GM12878 (cell line): ENCODE results near the gene UNC13D. TPM values are rescaled to one million over a fixed set of nuclear protein-coding genes. Genes with fewer than 3 reads are reported as not detected.

Experiments used
- ASH2L ChIP-seq: fragments of 300-600, 200-600 bp; sonication (generic); IDR thresholded peaks from 2 replicates; pipeline ENCODE4 v1.6.1; 2017; ENCODE audit warnings: low read depth, mild to moderate bottlenecking, borderline replicate concordance
- CEBPB ChIP-seq, 2 experiments: fragments of 150-350 bp in 1 of 2; IDR thresholded peaks; 2 replicates each; pipeline ENCODE4 v1.6.1; 2012 to 2014; ENCODE audit warnings: low read depth in 2 of 2, low read length in 2 of 2, borderline replicate concordance in 1 of 2, inconsistent platforms in 1 of 2
- CHD4 ChIP-seq: fragments of 200-600 bp; sonication (generic); IDR thresholded peaks from 2 replicates; pipeline ENCODE4 v1.6.1; 2016; ENCODE audit warnings: mild to moderate bottlenecking
- ETV6 ChIP-seq, 2 experiments: fragments of 450-650 bp in 1 of 2; IDR thresholded peaks in 1 of 2; conservative IDR thresholded peaks in 1 of 2; 2 replicates each; pipeline ENCODE4 v1.6.1; 2014; ENCODE audit warnings: antibody characterized with exemption in 1 of 2, borderline replicate concordance in 1 of 2, low read depth in 1 of 2, mild to moderate bottlenecking in 1 of 2, moderate library complexity in 1 of 2
- EZH2 ChIP-seq: IDR thresholded peaks from 2 replicates; pipeline ENCODE4 v1.6.1; 2012; ENCODE audit warnings: low read depth, mild to moderate bottlenecking, control low read depth, inconsistent platforms, low read length, borderline replicate concordance; ENCODE audit not compliant: control insufficient read depth
- FOS ChIP-seq: IDR thresholded peaks from 3 replicates; pipeline ENCODE4 v1.6.1; 2011; ENCODE audit warnings: borderline replicate concordance; ENCODE audit not compliant: insufficient read length; ENCODE audit errors: extremely low read depth
- GATAD2B ChIP-seq: fragments of 450-650 bp; conservative IDR thresholded peaks from 2 replicates; pipeline ENCODE4 v1.6.1; 2017; ENCODE audit warnings: low read depth, mild to moderate bottlenecking, moderate library complexity
- HCFC1 ChIP-seq: fragments of 150-350 bp; IDR thresholded peaks from 2 replicates; pipeline ENCODE4 v1.6.1; 2014; ENCODE audit warnings: low read length
- HDAC2 ChIP-seq: fragments of 200-600 bp; sonication (generic); IDR thresholded peaks from 2 replicates; pipeline ENCODE4 v1.6.1; 2017
- HDGF ChIP-seq: fragments of 450-650 bp; IDR thresholded peaks from 2 replicates; pipeline ENCODE4 v1.6.1; 2016; ENCODE audit warnings: antibody characterized with exemption
- JUND ChIP-seq: IDR thresholded peaks from 2 replicates; pipeline ENCODE4 v1.6.1; 2012; ENCODE audit warnings: low read depth, mild to moderate bottlenecking, low read length, improper control_type of control experiment, moderate library complexity
- NBN ChIP-seq: fragments of 450-650 bp; IDR thresholded peaks from 2 replicates; pipeline ENCODE4 v1.6.1; 2016
- NFXL1 ChIP-seq: fragments of 450-650 bp; IDR thresholded peaks from 2 replicates; pipeline ENCODE4 v1.6.1; 2017; ENCODE audit warnings: antibody characterized with exemption, mild to moderate bottlenecking, borderline replicate concordance
- NR2C1 ChIP-seq: fragments of 450-650 bp; IDR thresholded peaks from 2 replicates; pipeline ENCODE4 v1.6.1; 2017; ENCODE audit warnings: antibody characterized with exemption, mild to moderate bottlenecking, moderate library complexity
- RUNX3 ChIP-seq: IDR thresholded peaks from 2 replicates; pipeline ENCODE4 v1.6.1; 2012; ENCODE audit warnings: low read length, inconsistent platforms
- TARDBP ChIP-seq: IDR thresholded peaks from 2 replicates; pipeline ENCODE4 v1.6.1; 2016; ENCODE audit warnings: borderline replicate concordance
- TBL1XR1 ChIP-seq: IDR thresholded peaks from 2 replicates; pipeline ENCODE4 v1.6.1; 2012; ENCODE audit warnings: low read depth, low read length, improper control_type of control experiment
- ZNF622 ChIP-seq: fragments of 450-650 bp; IDR thresholded peaks from 2 replicates; pipeline ENCODE4 v1.6.1; 2017; ENCODE audit warnings: mild to moderate bottlenecking, inconsistent platforms
- ZZZ3 ChIP-seq: IDR thresholded peaks from 2 replicates; pipeline ENCODE4 v1.6.1; 2011; ENCODE audit warnings: low read depth; ENCODE audit not compliant: control insufficient read depth, insufficient read length
- polyA plus RNA-seq, 11 experiments: library from polyadenylated mRNA; depleted of rRNA in 4 of 11; unstranded in 6 of 11; stranded (reverse) in 5 of 11; fragments of >200 nt; fragmentation: Nextera tagmentation in 4 of 11; fragmentation: Illumina TruSeq in 1 of 11; extraction: Ambion mirVana in 4 of 11; extraction: Trizol in 1 of 11; gene quantifications; 1 replicate in 1 of 11; 2 replicates in 10 of 11; pipeline versions ENCODE4 v1.2.1 to v1.2.3, GENCODE V29; 2011 to 2016; ENCODE audit warnings: inconsistent platforms in 2 of 11, missing spikeins in 2 of 11, low read depth in 1 of 11
- total RNA-seq, 4 experiments: library from RNA; depleted of rRNA in 3 of 4; stranded (reverse); fragments of >200 nt in 3 of 4; fragmentation: Illumina TruSeq in 1 of 4; extraction: Trizol in 1 of 4; gene quantifications; 2 replicates each; pipeline versions ENCODE4 v1.2.1 to v1.2.3, GENCODE V29; 2013 to 2021
- TF ChIP-seq, protein P1 (sequence below): fragments of 450-650 bp; IDR thresholded peaks from 2 replicates; pipeline ENCODE4 v1.6.1; 2017; ENCODE audit warnings: mild to moderate bottlenecking, moderate library complexity
- TF ChIP-seq, protein P2 (sequence below): IDR thresholded peaks from 2 replicates; pipeline ENCODE4 v1.6.1; 2011; ENCODE audit warnings: mild to moderate bottlenecking, low read depth, low read length, moderate library complexity; ENCODE audit not compliant: insufficient replicate concordance
- TF ChIP-seq, protein P3 (sequence below): fragments of 450-650 bp; IDR thresholded peaks from 2 replicates; pipeline ENCODE4 v1.6.1; 2016; ENCODE audit warnings: mild to moderate bottlenecking
- TF ChIP-seq, protein P4 (sequence below): fragments of 450-650 bp; IDR thresholded peaks from 2 replicates; pipeline ENCODE4 v1.6.1; 2017; ENCODE audit warnings: mild to moderate bottlenecking, low read depth, inconsistent platforms; ENCODE audit not compliant: poor library complexity, severe bottlenecking

The UNC13D gene
- total and polyA plus RNA-seq, 10 of the 15 experiments (the other 5 are each of a cell fraction or from before 2014, with no cell fraction given), result 0.32 to 63.9 (median 25.2) TPM

DNA sequence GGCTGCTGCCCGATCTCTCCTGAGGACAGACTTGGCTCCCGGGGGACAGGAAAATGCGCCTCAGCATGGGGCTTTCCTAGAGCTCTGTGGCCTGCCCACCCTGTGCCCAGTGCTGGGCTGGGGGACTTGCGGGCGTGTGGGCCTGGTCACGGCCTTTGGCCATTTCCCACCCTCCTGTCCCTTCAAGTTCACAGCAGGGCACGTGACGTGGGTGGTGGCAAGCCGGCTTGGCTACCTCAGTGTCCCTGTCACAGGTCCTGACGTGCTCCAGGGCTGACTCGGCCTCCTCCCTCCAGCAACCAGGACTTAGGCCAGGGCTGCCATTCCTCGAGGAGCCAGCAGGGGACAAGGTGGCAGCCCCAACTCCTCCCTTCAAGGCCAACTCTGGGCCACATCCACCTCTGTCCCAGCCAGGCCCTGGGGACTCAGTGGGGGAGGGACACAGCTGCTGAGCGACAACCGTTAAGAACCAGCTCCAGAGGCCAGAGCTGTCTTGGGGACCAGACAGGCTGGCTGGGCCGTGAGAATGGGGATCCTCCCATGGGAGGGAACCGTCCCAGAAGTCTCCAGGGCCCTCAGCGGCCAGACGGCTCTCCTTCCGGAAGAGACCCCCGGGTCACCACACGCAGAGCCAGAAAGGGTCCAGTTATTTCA lies 981 bp upstream of the UNC13D start (continued):
- TF ChIP-seq, protein P1, sequence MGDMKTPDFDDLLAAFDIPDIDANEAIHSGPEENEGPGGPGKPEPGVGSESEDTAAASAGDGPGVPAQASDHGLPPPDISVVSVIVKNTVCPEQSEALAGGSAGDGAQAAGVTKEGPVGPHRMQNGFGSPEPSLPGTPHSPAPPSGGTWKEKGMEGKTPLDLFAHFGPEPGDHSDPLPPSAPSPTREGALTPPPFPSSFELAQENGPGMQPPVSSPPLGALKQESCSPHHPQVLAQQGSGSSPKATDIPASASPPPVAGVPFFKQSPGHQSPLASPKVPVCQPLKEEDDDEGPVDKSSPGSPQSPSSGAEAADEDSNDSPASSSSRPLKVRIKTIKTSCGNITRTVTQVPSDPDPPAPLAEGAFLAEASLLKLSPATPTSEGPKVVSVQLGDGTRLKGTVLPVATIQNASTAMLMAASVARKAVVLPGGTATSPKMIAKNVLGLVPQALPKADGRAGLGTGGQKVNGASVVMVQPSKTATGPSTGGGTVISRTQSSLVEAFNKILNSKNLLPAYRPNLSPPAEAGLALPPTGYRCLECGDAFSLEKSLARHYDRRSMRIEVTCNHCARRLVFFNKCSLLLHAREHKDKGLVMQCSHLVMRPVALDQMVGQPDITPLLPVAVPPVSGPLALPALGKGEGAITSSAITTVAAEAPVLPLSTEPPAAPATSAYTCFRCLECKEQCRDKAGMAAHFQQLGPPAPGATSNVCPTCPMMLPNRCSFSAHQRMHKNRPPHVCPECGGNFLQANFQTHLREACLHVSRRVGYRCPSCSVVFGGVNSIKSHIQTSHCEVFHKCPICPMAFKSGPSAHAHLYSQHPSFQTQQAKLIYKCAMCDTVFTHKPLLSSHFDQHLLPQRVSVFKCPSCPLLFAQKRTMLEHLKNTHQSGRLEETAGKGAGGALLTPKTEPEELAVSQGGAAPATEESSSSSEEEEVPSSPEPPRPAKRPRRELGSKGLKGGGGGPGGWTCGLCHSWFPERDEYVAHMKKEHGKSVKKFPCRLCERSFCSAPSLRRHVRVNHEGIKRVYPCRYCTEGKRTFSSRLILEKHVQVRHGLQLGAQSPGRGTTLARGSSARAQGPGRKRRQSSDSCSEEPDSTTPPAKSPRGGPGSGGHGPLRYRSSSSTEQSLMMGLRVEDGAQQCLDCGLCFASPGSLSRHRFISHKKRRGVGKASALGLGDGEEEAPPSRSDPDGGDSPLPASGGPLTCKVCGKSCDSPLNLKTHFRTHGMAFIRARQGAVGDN, result peak; percentile 89
- TF ChIP-seq ETV6 (conservative IDR thresholded peaks at IDR 0.05 in 1 of 2, IDR thresholded peaks at IDR 0.05 in 1 of 2; ENCODE audit: borderline replicate concordance in 1 of 2, low read depth in 1 of 2), result no peak
- TF ChIP-seq, protein P2, sequence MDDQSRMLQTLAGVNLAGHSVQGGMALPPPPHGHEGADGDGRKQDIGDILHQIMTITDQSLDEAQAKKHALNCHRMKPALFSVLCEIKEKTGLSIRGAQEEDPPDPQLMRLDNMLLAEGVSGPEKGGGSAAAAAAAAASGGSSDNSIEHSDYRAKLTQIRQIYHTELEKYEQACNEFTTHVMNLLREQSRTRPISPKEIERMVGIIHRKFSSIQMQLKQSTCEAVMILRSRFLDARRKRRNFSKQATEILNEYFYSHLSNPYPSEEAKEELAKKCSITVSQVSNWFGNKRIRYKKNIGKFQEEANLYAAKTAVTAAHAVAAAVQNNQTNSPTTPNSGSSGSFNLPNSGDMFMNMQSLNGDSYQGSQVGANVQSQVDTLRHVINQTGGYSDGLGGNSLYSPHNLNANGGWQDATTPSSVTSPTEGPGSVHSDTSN, result peak; percentile 63
- TF ChIP-seq NFXL1, result peak; percentile 95
- TF ChIP-seq, protein P3, sequence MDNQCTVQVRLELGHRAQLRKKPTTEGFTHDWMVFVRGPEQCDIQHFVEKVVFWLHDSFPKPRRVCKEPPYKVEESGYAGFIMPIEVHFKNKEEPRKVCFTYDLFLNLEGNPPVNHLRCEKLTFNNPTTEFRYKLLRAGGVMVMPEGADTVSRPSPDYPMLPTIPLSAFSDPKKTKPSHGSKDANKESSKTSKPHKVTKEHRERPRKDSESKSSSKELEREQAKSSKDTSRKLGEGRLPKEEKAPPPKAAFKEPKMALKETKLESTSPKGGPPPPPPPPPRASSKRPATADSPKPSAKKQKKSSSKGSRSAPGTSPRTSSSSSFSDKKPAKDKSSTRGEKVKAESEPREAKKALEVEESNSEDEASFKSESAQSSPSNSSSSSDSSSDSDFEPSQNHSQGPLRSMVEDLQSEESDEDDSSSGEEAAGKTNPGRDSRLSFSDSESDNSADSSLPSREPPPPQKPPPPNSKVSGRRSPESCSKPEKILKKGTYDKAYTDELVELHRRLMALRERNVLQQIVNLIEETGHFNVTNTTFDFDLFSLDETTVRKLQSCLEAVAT, result peak; percentile 50; the same call in 1 of the 2 replicates
- TF ChIP-seq RUNX3, result no peak
- no peak for TF ChIP-seq NR2C1
- peak; percentile 98 for TF ChIP-seq HDGF
- TF ChIP-seq EZH2, result no peak
- TF ChIP-seq NBN, result peak; percentile 93
- TF ChIP-seq JUND, result no peak
- TF ChIP-seq ZNF622, result no peak
- no peak for TF ChIP-seq HCFC1
- no peak for TF ChIP-seq TBL1XR1
- TF ChIP-seq ASH2L, result no peak
- no peak for TF ChIP-seq TARDBP
- no peak for TF ChIP-seq HDAC2
- TF ChIP-seq FOS, result no peak
- no peak for TF ChIP-seq ZZZ3
- peak in 1 of 2 experiments; percentile 5; a peak in 1 of 4 replicates for TF ChIP-seq CEBPB (IDR thresholded peaks at IDR 0.05; ENCODE audit: borderline replicate concordance in 1 of 2, low read depth in 2 of 2, low read length in 2 of 2)
- TF ChIP-seq CHD4, result no peak
- TF ChIP-seq GATAD2B, result peak; percentile 96
- TF ChIP-seq, protein P4, sequence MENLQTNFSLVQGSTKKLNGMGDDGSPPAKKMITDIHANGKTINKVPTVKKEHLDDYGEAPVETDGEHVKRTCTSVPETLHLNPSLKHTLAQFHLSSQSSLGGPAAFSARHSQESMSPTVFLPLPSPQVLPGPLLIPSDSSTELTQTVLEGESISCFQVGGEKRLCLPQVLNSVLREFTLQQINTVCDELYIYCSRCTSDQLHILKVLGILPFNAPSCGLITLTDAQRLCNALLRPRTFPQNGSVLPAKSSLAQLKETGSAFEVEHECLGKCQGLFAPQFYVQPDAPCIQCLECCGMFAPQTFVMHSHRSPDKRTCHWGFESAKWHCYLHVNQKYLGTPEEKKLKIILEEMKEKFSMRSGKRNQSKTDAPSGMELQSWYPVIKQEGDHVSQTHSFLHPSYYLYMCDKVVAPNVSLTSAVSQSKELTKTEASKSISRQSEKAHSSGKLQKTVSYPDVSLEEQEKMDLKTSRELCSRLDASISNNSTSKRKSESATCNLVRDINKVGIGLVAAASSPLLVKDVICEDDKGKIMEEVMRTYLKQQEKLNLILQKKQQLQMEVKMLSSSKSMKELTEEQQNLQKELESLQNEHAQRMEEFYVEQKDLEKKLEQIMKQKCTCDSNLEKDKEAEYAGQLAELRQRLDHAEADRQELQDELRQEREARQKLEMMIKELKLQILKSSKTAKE, result no peak
